ENCODE measurements around the gene CACFD1. TPM values are rescaled to one million over a fixed set of nuclear protein-coding genes. Genes with fewer than 3 reads are reported as not detected.

Gene CACFD1
- total and polyA plus RNA-seq, 2 of the 4 experiments (the other 2 are of a cell fraction), result 2.0 to 6.6 TPM

DNA sequence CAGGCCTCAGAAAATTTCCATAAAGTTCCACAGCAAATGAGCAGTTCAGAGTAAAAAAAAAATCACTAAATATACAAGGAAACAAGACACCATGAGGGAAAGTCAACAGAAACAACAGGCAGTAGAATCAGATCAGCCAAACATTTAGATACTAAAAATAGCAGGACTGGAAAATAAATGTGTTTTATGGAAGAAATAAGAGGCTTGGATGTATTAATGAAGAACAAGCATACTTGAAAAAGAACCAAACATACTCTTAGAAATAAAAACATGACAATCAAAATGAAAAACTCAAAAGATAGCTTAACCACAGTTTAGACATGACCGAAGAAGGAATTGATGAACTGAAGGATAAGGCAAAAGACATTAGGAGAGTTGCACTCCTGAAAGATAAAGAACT is 42.3 kb downstream of the CACFD1 start:
- Histone ChIP-seq H2BK15ac (ENCODE audit: low read depth, low read length) (no peak overlapping the region), H3K27me3 (ENCODE audit: control insufficient read depth, insufficient read depth, low read length) (peaks cover 28% of the 10 kb centered on the region), H3K56ac (ENCODE audit: extremely low read depth, insufficient read depth, low read length) (no peak overlapping the region), H3K9me3 (ENCODE audit: control insufficient read depth, insufficient read depth, low read length) (peaks cover 11% of the 10 kb centered on the region), H2AK5ac (ENCODE audit: low read depth, low read length) (no peak overlapping the region), H3K4ac (ENCODE audit: low read depth, low read length) (no peak overlapping the region), H3K36me3 (ENCODE audit: control insufficient read depth, insufficient read depth, low read length) (no peaks in the 10 kb centered on the region), H2AFZ (replicated peaks; ENCODE audit: low read length, poor library complexity) (no peak overlapping the region), H2BK120ac (ENCODE audit: low read depth, low read length) (no peak overlapping the region), H3K4me3 (ENCODE audit: insufficient read depth, low read depth, low read length) (no peak overlapping the region), H2BK5ac (ENCODE audit: low read depth, low read length, poor library complexity, severe bottlenecking) (no peak overlapping the region), H4K8ac (ENCODE audit: low read depth in 2 of 2, low read length in 2 of 2) (no peak overlapping the region), H3K9ac (ENCODE audit: low read depth, low read length) (no peak overlapping the region), H4K5ac (ENCODE audit: low read depth, low read length) (no peak overlapping the region), H3K9me1 (ENCODE audit: insufficient read depth, low read length) (peaks cover 5% of the 10 kb centered on the region; the same call in 1 of the 2 replicates), H3K18ac (ENCODE audit: low read depth, low read length) (no peak overlapping the region), H3K79me1 (ENCODE audit: low read depth in 1 of 2, low read length in 2 of 2) (no peaks in the 10 kb centered on the region), H3K4me1 (ENCODE audit: control insufficient read depth, insufficient read depth, low read length) (peaks cover 5% of the 10 kb centered on the region; the same call in 1 of the 2 replicates), H3K14ac (replicated peaks; ENCODE audit: low read depth, low read length) (no peak overlapping the region), H2BK20ac (ENCODE audit: low read depth, low read length) (no peak overlapping the region), H3K23ac (ENCODE audit: low read depth, low read length) (no peak overlapping the region), H4K20me1 (ENCODE audit: insufficient read depth, low read length) (no peaks in the 10 kb centered on the region), H2AK9ac (replicated peaks; ENCODE audit: low read depth, low read length, poor library complexity) (no peak overlapping the region), H4K91ac (ENCODE audit: insufficient read depth, low read depth, low read length) (no peak overlapping the region), H3K27ac (ENCODE audit: insufficient read depth, low read length) (no peak overlapping the region), H3K4me2 (ENCODE audit: low read depth, low read length) (no peak overlapping the region)
- ChIA-PET CTCF (no interaction called here), POLR2A (ENCODE audit: unreplicated experiment) (interaction anchor here (0.6 kb wide), 1 partner anchor 19 kb away, joined by 3 read pairs; no protein-coding TSS in a partner anchor)
- DNase-seq (no peak), ATAC-seq (ENCODE audit: low read depth) (no peak)
- in situ Hi-C loops (cut with MboI; ENCODE audit: low sequenced_read_pairs) (no loop called here), dilution Hi-C loops (cut with HindIII; ENCODE audit: low sequenced_read_pairs, unreplicated experiment) (no loop called here), intact Hi-C loops (cut with micrococcal nuclease) (no loop called here)
- no peak for TF ChIP-seq MXI1 (IDR thresholded peaks at IDR 0.05; ENCODE audit: borderline replicate concordance, low read depth, low read length)
- no peak for TF ChIP-seq SMC3 (IDR thresholded peaks at IDR 0.05; ENCODE audit: low read depth, low read length)
- TF ChIP-seq, protein P1, sequence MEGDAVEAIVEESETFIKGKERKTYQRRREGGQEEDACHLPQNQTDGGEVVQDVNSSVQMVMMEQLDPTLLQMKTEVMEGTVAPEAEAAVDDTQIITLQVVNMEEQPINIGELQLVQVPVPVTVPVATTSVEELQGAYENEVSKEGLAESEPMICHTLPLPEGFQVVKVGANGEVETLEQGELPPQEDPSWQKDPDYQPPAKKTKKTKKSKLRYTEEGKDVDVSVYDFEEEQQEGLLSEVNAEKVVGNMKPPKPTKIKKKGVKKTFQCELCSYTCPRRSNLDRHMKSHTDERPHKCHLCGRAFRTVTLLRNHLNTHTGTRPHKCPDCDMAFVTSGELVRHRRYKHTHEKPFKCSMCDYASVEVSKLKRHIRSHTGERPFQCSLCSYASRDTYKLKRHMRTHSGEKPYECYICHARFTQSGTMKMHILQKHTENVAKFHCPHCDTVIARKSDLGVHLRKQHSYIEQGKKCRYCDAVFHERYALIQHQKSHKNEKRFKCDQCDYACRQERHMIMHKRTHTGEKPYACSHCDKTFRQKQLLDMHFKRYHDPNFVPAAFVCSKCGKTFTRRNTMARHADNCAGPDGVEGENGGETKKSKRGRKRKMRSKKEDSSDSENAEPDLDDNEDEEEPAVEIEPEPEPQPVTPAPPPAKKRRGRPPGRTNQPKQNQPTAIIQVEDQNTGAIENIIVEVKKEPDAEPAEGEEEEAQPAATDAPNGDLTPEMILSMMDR (conservative IDR thresholded peaks at IDR 0.05; ENCODE audit: low read depth, low read length), result no peak
- TF ChIP-seq FOS (IDR thresholded peaks at IDR 0.05; ENCODE audit: low read depth, low read length), result no peak
- no peak for TF ChIP-seq CEBPB (IDR thresholded peaks at IDR 0.05; ENCODE audit: low read depth, low read length)
- TF ChIP-seq RFX5 (IDR thresholded peaks at IDR 0.05; ENCODE audit: low read depth, low read length), result no peak
- TF ChIP-seq RCOR1 (IDR thresholded peaks at IDR 0.05; ENCODE audit: insufficient replicate concordance, low read length), result no peak
- TF ChIP-seq MAFK (IDR thresholded peaks at IDR 0.05; ENCODE audit: low read depth, low read length), result no peak
- no peak for TF ChIP-seq RAD21 (IDR thresholded peaks at IDR 0.05; ENCODE audit: low read length)
- TF ChIP-seq CHD1 (IDR thresholded peaks at IDR 0.05; ENCODE audit: low read depth, low read length), result no peak
- TF ChIP-seq POLR2A (IDR thresholded peaks at IDR 0.05; ENCODE audit: low read depth, low read length), result no peak
- no peak for TF ChIP-seq NFE2L2 (IDR thresholded peaks at IDR 0.05; ENCODE audit: low read depth, low read length)
- TF ChIP-seq, protein P2, sequence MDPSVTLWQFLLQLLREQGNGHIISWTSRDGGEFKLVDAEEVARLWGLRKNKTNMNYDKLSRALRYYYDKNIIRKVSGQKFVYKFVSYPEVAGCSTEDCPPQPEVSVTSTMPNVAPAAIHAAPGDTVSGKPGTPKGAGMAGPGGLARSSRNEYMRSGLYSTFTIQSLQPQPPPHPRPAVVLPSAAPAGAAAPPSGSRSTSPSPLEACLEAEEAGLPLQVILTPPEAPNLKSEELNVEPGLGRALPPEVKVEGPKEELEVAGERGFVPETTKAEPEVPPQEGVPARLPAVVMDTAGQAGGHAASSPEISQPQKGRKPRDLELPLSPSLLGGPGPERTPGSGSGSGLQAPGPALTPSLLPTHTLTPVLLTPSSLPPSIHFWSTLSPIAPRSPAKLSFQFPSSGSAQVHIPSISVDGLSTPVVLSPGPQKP (IDR thresholded peaks at IDR 0.05; ENCODE audit: borderline replicate concordance, low read depth, low read length), result no peak
- TF ChIP-seq BHLHE40 (IDR thresholded peaks at IDR 0.05; ENCODE audit: low read depth, low read length), result no peak
- TF ChIP-seq, protein P3, sequence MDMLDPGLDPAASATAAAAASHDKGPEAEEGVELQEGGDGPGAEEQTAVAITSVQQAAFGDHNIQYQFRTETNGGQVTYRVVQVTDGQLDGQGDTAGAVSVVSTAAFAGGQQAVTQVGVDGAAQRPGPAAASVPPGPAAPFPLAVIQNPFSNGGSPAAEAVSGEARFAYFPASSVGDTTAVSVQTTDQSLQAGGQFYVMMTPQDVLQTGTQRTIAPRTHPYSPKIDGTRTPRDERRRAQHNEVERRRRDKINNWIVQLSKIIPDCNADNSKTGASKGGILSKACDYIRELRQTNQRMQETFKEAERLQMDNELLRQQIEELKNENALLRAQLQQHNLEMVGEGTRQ (IDR thresholded peaks at IDR 0.05; ENCODE audit: low read depth, low read length), result no peak
- TF ChIP-seq MAZ (IDR thresholded peaks at IDR 0.05; ENCODE audit: borderline replicate concordance, low read depth, low read length), result no peak
- WGBS, 2 experiments (ENCODE audit: extremely low coverage in 2 of 2, insufficient read length in 1 of 2), result 100% methylated on average over 1 of the region's 1 CpG; no CpG with 5 or more reads in 1 of the 2 experiments
- BruUV-seq (replicated peaks), result no TSS peak

All from IMR-90 (cell line).